ENCODE measurements around the gene IKZF2. TPM values are rescaled to one million over a fixed set of nuclear protein-coding genes. Genes with fewer than 3 reads are reported as not detected.

IKZF2 gene
- total RNA-seq, 1 experiment from 2014 or later, result 0.44 TPM

GRCh38 chr2:212968284-212969081 is 182.9 kb downstream of the IKZF2 start:
- POLR2A ChIA-PET, result no interaction called here
- no TSS peak for BruUV-seq (replicated peaks)
- no peak overlapping the region for H3K4me3 ChIP-seq (ENCODE audit: low read depth in 2 of 2, low read length in 2 of 2)
- TF ChIP-seq POLR2AphosphoS5 (IDR thresholded peaks at IDR 0.05; ENCODE audit: low read depth, low read length) (no peak), TCF7L2 (IDR thresholded peaks at IDR 0.05; ENCODE audit: low read depth, low read length) (no peak), REST (IDR thresholded peaks at IDR 0.05; ENCODE audit: insufficient read depth in 1 of 2, low read depth in 2 of 2, low read length in 1 of 2) (no peak), CTCF (IDR thresholded peaks at IDR 0.05) (no peak), SIN3A (IDR thresholded peaks at IDR 0.05; ENCODE audit: borderline replicate concordance, insufficient read depth, low read depth, low read length) (no peak)
- in situ Hi-C loops (cut with HindIII; ENCODE audit: low pct_unique_long_range_greater_than_20kb, low sequenced_read_pairs) (no loop called here), intact Hi-C loops (cut with micrococcal nuclease; ENCODE audit: unreplicated experiment) (no loop called here)
- H3K36me3 ChIP-seq (ENCODE audit: control insufficient read depth, insufficient read depth, low read length), result no peaks in the 10 kb centered on the region
- no peak overlapping the region for H3K27ac ChIP-seq (ENCODE audit: low read length)
- no peaks in the 10 kb centered on the region for H3K27me3 ChIP-seq (ENCODE audit: control insufficient read depth, insufficient read depth, low read length)
- H3K9me3 ChIP-seq (ENCODE audit: control insufficient read depth, insufficient read depth, low read depth, low read length), result no peaks in the 10 kb centered on the region
- CTCF ChIA-PET, result interaction anchor here (0.6 kb wide), 2 partner anchors 34 to 249 kb away, joined by 3 to 7 read pairs; no protein-coding TSS in a partner anchor
- no peaks in the 10 kb centered on the region for H3K4me1 ChIP-seq (ENCODE audit: control insufficient read depth, insufficient read depth, low read length)
- DNase-seq (ENCODE audit: low read depth, low spot score) (no peak), ATAC-seq (no peak)

- Histone ChIP-seq H3K27ac (ENCODE audit: low read length) (no peak overlapping the region), H3K27me3 (ENCODE audit: control insufficient read depth, insufficient read depth, low read length) (no peaks in the 10 kb centered on the region), H3K4me1 (ENCODE audit: control insufficient read depth, insufficient read depth, low read length) (no peaks in the 10 kb centered on the region), H3K36me3 (ENCODE audit: control insufficient read depth, insufficient read depth, low read length) (no peaks in the 10 kb centered on the region), H3K4me3 (ENCODE audit: low read depth in 2 of 2, low read length in 2 of 2) (no peak overlapping the region), H3K9me3 (ENCODE audit: control insufficient read depth, insufficient read depth, low read depth, low read length) (no peaks in the 10 kb centered on the region)
- CTCF ChIA-PET, result no interaction called here
- DNase-seq (ENCODE audit: low read depth, low spot score) (no peak), ATAC-seq (no peak)
- intact Hi-C loops (cut with micrococcal nuclease; ENCODE audit: unreplicated experiment) (no loop called here), in situ Hi-C loops (cut with HindIII; ENCODE audit: low pct_unique_long_range_greater_than_20kb, low sequenced_read_pairs) (no loop called here)
- TF ChIP-seq POLR2AphosphoS5 (IDR thresholded peaks at IDR 0.05; ENCODE audit: low read depth, low read length), result no peak
- TF ChIP-seq REST (IDR thresholded peaks at IDR 0.05; ENCODE audit: insufficient read depth in 1 of 2, low read depth in 2 of 2, low read length in 1 of 2), result no peak
- no peak for TF ChIP-seq TCF7L2 (IDR thresholded peaks at IDR 0.05; ENCODE audit: low read depth, low read length)
- TF ChIP-seq SIN3A (IDR thresholded peaks at IDR 0.05; ENCODE audit: borderline replicate concordance, insufficient read depth, low read depth, low read length), result no peak
- TF ChIP-seq CTCF (IDR thresholded peaks at IDR 0.05), result no peak
- POLR2A ChIA-PET, result no interaction called here
- no TSS peak for BruUV-seq (replicated peaks)
These were observed 184.5 kb downstream of the IKZF2 start for GRCh38 chr2:212966884-212967283.
